Esophagus squamous epithelium (tissue), 5 donors: ENCODE measurements around the gene DMPK. TPM values are rescaled to one million over a fixed set of nuclear protein-coding genes. Genes with fewer than 3 reads are reported as not detected.

Experiments
- DNase-seq: peaks from one replicate; lab custom pipeline; 2025; lab: John Stamatoyannopoulos, UW
- H3K27ac ChIP-seq, 4 donors: fragments of 200-600 bp; sonication (generic); one replicate each; pipeline ENCODE4 v1.5.1; 2016 to 2019; ENCODE audit warnings: mild to moderate bottlenecking in 1 of 4
- H3K27me3 ChIP-seq, 4 donors: fragments of 200-600 bp; sonication (generic); 1 replicate in 3 of 4; 2 replicates in 1 of 4; pipeline versions ENCODE4 v1.5.1 to v1.6.0; 2017 to 2021; ENCODE audit warnings: antibody characterized with exemption in 1 of 4
- H3K36me3 ChIP-seq, 3 donors: fragments of 200-600 bp; sonication (generic); one replicate each; pipeline ENCODE4 v1.5.1; 2016 to 2019
- H3K4me1 ChIP-seq, 3 donors: fragments of 200-600 bp; sonication (generic); one replicate each; pipeline ENCODE4 v1.5.1; 2017 to 2019
- H3K4me3 ChIP-seq, 4 donors: fragments of 200-600 bp; sonication (generic); 1 replicate in 3 of 4; 2 replicates in 1 of 4; pipeline ENCODE4 v1.5.1; 2016 to 2019; ENCODE audit warnings: mild to moderate bottlenecking in 2 of 4, moderate library complexity in 1 of 4
- H3K9me3 ChIP-seq, 3 donors: fragments of 200-600 bp; sonication (generic); one replicate each; pipeline ENCODE4 v1.5.1; 2016 to 2019
- POLR2A ChIP-seq, 4 donors: fragments of 450-650 bp; IDR thresholded peaks; one replicate each; pipeline ENCODE4 v1.6.1; 2017; ENCODE audit warnings: antibody characterized with exemption in 4 of 4, mild to moderate bottlenecking in 4 of 4, moderate library complexity in 3 of 4
- WGBS, 2 donors: methylation state at CpG; one replicate each; pipeline ENCODE4 v1.1.5; 2018; 5-methylcytosine and 5-hydroxymethylcytosine counted together
- intact Hi-C: fragments of 100-400 bp; cut with DNase I; formaldehyde crosslinking; loops from one replicate; pipeline ENCODE4 v1.15.0; 2022
- total RNA-seq, 4 donors: library from RNA; depleted of rRNA; stranded (reverse); fragments of >200 nt; gene quantifications; one replicate each; pipeline ENCODE4 v1.1.0, GENCODE V29; 2016
- TF ChIP-seq, protein P1 (sequence below), 6 experiments: fragments of 450-650 bp in 4 of 6; fragments of 200-600 bp in 2 of 6; sonication (generic) in 2 of 6; IDR thresholded peaks; one replicate each; pipeline ENCODE4 v1.5.1; 2016 to 2019; ENCODE audit warnings: antibody characterized with exemption in 6 of 6, mild to moderate bottlenecking in 4 of 6, moderate library complexity in 4 of 6
- donor health status: DM: yes; HTN: yes; CAD: no.

DMPK gene
- total RNA-seq, 4 donors from 2014 or later, result 15.8 to 36.6 (median 17.2) TPM

DNA sequence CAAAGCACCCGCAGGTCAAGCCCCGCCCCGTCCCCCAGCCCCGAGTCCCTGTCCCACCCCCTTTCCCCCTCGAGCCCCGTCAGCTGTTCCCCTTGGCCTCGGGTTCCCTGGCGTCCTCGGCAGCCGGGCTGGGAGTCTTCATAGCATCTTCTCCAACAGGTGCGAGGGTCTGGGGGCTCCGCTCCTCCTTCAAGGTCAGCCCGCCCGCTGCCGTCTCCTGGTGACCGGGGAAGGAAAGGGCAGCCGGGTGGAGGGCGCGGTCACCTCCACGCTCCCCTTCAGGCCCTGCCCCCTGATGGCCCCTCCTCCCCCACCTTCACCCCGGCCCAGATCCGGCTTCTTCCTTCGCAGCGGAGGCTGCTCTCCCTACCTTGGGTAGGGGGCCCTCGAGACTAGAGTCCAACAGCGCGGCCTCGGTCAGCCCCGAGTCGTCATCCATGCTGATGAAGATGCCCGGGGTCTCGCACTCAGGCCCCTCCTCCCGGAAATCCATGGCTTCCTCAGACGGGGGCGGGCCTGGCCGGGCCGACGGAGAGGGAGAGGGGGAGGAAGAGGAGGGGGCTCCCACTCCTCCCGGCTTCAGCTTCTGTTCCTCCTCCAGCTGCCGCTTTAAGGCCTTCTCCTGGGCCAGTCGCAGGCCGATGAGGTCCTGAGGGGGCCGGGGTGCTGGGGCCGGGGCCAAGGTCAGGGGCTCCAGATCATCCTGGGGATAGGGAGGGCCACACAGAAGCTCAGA lies 33.4 kb upstream of the DMPK start:
- no peaks in the 10 kb centered on the region for H3K9me3 ChIP-seq
- WGBS, 2 donors, result 33 to 34% methylated on average over 4 to 15 of the region's 44 CpGs
- peaks cover 0 to 19% (median 0%) of the 10 kb centered on the region in 4 donors for H3K27me3 ChIP-seq
- no peak for TF ChIP-seq POLR2A (IDR thresholded peaks at IDR 0.05)
- TF ChIP-seq, protein P1, sequence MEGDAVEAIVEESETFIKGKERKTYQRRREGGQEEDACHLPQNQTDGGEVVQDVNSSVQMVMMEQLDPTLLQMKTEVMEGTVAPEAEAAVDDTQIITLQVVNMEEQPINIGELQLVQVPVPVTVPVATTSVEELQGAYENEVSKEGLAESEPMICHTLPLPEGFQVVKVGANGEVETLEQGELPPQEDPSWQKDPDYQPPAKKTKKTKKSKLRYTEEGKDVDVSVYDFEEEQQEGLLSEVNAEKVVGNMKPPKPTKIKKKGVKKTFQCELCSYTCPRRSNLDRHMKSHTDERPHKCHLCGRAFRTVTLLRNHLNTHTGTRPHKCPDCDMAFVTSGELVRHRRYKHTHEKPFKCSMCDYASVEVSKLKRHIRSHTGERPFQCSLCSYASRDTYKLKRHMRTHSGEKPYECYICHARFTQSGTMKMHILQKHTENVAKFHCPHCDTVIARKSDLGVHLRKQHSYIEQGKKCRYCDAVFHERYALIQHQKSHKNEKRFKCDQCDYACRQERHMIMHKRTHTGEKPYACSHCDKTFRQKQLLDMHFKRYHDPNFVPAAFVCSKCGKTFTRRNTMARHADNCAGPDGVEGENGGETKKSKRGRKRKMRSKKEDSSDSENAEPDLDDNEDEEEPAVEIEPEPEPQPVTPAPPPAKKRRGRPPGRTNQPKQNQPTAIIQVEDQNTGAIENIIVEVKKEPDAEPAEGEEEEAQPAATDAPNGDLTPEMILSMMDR (IDR thresholded peaks at IDR 0.05), result no peak
- H3K36me3 ChIP-seq, result peaks cover 0 to 24% (median 0%) of the 10 kb centered on the region in 3 donors
- peak overlapping the region in 3 of 4 donors; percentile 24 to 56 (median 37) for H3K4me3 ChIP-seq
- intact Hi-C loops, result no loop called here
- peaks cover 20 to 69% (median 23%) of the 10 kb centered on the region in 3 donors for H3K4me1 ChIP-seq
- DNase-seq, result no peak
- H3K27ac ChIP-seq, result no peak overlapping the region

DNA sequence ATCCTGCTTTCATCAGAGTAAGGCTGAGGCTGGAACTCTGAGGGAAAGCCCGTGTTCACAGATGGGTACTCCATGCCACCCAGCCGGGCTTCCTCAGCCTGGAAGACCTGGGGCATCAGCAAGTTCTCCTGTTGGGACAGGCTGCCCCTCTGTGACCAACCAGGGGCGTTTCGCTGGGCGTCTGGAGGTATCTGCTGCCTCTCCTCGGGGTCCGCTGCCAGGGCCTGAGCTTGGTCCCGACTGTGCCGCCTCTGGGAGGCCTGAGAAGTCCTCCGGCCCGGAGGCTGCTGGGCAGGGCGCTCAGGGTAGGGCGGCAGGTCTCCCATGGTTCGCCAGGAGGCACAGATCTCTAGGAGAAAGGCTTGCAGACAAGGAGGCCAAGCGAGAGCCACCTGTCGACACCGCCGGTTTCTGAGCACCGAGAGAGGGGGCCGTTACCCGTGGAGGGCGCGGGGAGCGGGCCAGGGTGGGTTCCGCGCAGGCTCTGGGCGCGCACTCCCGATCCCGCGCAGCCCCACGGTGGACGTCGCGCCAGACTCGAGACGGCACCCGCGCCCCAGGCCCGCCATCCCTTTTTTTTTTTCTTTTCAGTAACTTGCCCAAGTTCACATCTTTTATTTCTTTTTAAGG lies 32.7 kb upstream of the DMPK start, which contains the start of gene RSPH6A:
Gene RSPH6A (minus strand): TSS at position 458 of the 630 bp plus-strand sequence. CDS start 132 bp downstream, at position 326.
- H3K27me3 ChIP-seq, result peaks cover 0 to 19% (median 0%) of the 10 kb centered on the region in 4 donors
- peak within 1 kb of the TSS in 3 of 4 donors; percentile 24 to 56 (median 37) for H3K4me3 ChIP-seq
- intact Hi-C loops, result no loop called here
- no peaks in the 10 kb centered on the region for H3K9me3 ChIP-seq
- WGBS, 2 donors, result 44 to 47% methylated on average over 18 of the region's 40 CpGs
- H3K36me3 ChIP-seq, result peaks cover 0 to 17% (median 0%) of the 10 kb centered on the region in 3 donors
- H3K4me1 ChIP-seq, result peaks cover 20 to 71% (median 28%) of the 10 kb centered on the region in 3 donors
- no peak for DNase-seq
- no peak for TF ChIP-seq POLR2A (IDR thresholded peaks at IDR 0.05)
- TF ChIP-seq, protein P1 (IDR thresholded peaks at IDR 0.05), result no peak
- no peak within 1 kb of the TSS for H3K27ac ChIP-seq

DNA sequence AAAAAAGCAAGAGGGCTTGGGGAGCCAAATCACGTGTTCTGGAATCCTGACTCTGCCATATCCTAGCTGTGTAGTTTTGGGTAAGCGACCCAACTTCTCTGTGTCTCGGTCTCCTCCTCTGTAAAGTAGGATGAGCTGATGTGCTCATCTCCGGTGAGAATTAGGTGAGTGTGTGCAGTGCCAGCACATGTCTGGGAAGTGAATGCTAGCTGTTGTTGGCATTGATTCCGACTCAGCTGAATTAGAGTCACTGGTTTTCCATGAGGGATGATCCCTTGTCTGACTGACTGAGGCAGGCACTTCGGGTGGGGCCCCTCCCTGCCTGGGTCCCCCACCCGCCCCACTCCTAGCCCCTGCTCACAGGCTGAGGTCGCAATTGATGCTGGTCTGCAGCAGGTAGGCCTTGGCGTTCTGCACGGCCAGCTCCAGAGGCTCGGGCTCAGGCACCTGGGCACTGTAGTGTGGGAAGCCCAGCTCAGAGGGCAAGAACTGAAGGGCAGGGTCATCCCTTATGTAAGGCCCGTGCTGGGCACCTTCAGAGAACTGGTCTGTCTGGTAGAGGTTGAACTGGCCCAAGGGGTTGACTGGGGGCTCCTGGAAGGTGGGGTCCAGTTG lies 32.0 kb upstream of the DMPK start:
- WGBS, 2 donors, result 54 to 55% methylated on average over 4 of the region's 12 CpGs
- Histone ChIP-seq H3K4me3 (no peak overlapping the region), H3K9me3 (no peaks in the 10 kb centered on the region), H3K27me3 (peaks cover 0 to 19% (median 0%) of the 10 kb centered on the region in 4 donors), H3K27ac (no peak overlapping the region), H3K4me1 (peaks cover 20 to 74% (median 33%) of the 10 kb centered on the region in 3 donors), H3K36me3 (peaks cover 0 to 10% (median 0%) of the 10 kb centered on the region in 3 donors)
- intact Hi-C loops, result no loop called here
- no peak for TF ChIP-seq POLR2A (IDR thresholded peaks at IDR 0.05)
- TF ChIP-seq, protein P1 (IDR thresholded peaks at IDR 0.05), result no peak
- DNase-seq, result no peak

DNA sequence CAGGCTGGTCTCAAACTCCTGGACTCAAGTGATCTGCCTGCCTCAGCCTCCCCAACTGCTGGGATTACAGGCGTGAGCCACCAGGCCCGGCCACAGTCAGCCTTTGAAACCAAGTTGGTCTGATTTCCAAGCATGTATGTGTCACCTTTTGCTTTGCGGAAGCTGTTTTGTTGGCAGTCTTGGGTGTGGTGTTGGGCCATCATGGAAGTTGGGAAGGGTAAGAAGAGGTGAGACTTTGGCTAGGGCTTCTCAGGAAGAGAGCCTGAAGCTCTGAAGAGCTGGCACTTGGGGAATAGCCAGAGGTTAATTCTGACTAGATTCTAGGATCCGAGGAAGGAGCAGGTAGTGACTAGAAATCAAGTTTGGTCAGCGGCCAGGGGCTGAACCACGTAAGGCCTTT lies 30.0 kb upstream of the DMPK start:
- H3K27me3 ChIP-seq, result peaks cover 0 to 19% (median 0%) of the 10 kb centered on the region in 4 donors
- peaks cover 20 to 63% (median 33%) of the 10 kb centered on the region in 3 donors for H3K4me1 ChIP-seq
- intact Hi-C loops, result no loop called here
- H3K27ac ChIP-seq, result peak overlapping the region; percentile 67 to 80 (median 68)
- H3K36me3 ChIP-seq, result no peaks in the 10 kb centered on the region
- no peaks in the 10 kb centered on the region for H3K9me3 ChIP-seq
- 26 to 49% methylated on average over 5 of the region's 6 CpGs for WGBS, 2 donors
- DNase-seq, result no peak
- TF ChIP-seq, protein P1 (IDR thresholded peaks at IDR 0.05), result no peak
- TF ChIP-seq POLR2A (IDR thresholded peaks at IDR 0.05), result no peak
- H3K4me3 ChIP-seq, result no peak overlapping the region
